ENCODE results near the gene AGPAT1. TPM values are rescaled to one million over a fixed set of nuclear protein-coding genes. Genes with fewer than 3 reads are reported as not detected.

Gene AGPAT1
- total RNA-seq, 1 donor from 2014 or later, result 76.3 TPM

DNA sequence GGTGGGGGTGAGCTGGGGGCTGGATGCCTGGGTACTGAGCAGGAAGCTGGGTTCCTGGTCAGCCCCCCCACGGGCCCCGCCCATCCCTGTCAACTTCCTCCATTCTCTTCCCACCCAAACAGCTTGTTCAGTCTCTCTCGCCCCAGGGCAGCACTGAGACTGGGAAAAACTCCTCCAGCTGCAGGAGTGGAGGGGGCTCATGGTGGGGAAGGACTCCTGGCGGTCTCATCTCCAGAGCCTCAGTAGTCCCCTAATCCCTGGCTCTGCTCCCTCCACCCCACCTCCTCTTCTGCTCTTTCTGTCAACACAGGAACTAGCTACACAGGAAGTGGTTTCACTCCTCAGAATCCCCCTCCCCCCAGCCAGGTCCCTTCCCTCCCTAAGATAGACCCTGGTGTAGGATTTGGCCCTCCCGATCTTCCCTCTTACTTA, 16.7 kb upstream of the AGPAT1 start, which contains the start of gene GPSM3:
GPSM3 (minus strand) TSS at position 36 of the 432 bp plus-strand sequence. CDS start 130 bp downstream, outside the sequence.
- H3K36me3 Mint-ChIP-seq, result peaks cover 1% of the 10 kb centered on the region
- no peak for DNase-seq (ENCODE audit: extremely low spot score, unreplicated experiment)
- H3K27ac Mint-ChIP-seq, result peak within 1 kb of the TSS; percentile 80
- no peaks in the 10 kb centered on the region for H3K9me3 Mint-ChIP-seq
- peaks cover 46% of the 10 kb centered on the region for H3K4me1 Mint-ChIP-seq (ENCODE audit: unreplicated experiment)
- H3K4me3 Mint-ChIP-seq, result no peak within 1 kb of the TSS
- H3K27me3 Mint-ChIP-seq, result no peaks in the 10 kb centered on the region
- TF ChIP-seq, protein P1, sequence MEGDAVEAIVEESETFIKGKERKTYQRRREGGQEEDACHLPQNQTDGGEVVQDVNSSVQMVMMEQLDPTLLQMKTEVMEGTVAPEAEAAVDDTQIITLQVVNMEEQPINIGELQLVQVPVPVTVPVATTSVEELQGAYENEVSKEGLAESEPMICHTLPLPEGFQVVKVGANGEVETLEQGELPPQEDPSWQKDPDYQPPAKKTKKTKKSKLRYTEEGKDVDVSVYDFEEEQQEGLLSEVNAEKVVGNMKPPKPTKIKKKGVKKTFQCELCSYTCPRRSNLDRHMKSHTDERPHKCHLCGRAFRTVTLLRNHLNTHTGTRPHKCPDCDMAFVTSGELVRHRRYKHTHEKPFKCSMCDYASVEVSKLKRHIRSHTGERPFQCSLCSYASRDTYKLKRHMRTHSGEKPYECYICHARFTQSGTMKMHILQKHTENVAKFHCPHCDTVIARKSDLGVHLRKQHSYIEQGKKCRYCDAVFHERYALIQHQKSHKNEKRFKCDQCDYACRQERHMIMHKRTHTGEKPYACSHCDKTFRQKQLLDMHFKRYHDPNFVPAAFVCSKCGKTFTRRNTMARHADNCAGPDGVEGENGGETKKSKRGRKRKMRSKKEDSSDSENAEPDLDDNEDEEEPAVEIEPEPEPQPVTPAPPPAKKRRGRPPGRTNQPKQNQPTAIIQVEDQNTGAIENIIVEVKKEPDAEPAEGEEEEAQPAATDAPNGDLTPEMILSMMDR (conservative IDR thresholded peaks at IDR 0.05), result no peak

DNA sequence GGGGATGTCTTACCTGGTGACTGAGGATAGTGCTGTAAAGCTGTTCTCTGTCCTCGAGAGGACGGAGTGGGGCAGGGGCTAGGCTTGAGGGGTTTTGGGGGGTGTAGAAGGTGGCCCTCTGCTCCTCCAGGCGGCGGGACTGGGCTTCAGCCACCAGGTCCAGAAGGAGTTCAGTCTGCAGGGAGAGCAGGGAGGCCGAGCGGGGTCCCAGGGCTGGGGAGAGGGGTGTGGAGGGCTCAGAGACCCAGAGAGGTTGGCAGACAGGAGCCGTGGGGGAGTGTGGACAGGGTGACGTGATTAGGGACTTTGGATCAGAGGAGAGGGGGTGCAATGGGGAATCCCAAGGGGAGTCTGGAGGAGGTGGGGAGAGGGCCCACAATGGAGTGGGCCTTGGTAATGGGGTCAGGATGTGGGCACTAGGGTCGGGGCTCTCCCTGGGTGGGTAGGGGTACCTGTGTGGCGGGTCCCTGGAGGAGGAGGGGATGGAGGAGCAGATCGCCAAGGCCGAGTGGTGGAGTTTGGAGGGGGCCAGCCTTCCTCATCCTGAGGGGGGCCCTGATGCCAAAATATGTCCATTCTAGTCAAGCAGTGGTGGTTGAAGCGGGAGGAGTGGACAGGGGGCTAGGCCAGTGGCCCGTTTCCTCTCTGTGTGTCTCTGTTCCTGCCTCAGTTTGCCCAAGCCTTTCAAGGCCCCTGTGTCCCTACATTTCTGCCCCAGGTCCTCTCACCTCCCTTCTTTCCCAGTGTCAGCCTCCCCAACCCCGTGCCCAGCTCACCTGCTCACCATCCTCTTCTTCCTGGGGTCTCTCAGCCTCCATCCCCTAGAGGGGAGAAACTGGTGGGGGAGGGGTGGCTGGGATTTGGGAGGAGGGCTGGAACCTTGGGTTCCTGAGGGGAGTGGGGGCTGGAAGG, 16.1 kb upstream of the AGPAT1 start:
- peaks cover 7% of the 10 kb centered on the region for H3K36me3 Mint-ChIP-seq
- no peaks in the 10 kb centered on the region for H3K9me3 Mint-ChIP-seq
- H3K4me1 Mint-ChIP-seq (ENCODE audit: unreplicated experiment), result peaks cover 50% of the 10 kb centered on the region
- no peaks in the 10 kb centered on the region for H3K27me3 Mint-ChIP-seq
- DNase-seq (ENCODE audit: extremely low spot score, unreplicated experiment), result peak; percentile 68
- peak overlapping the region; percentile 77 for H3K27ac Mint-ChIP-seq
- no peak overlapping the region for H3K4me3 Mint-ChIP-seq
- TF ChIP-seq, protein P1 (conservative IDR thresholded peaks at IDR 0.05), result no peak

DNA sequence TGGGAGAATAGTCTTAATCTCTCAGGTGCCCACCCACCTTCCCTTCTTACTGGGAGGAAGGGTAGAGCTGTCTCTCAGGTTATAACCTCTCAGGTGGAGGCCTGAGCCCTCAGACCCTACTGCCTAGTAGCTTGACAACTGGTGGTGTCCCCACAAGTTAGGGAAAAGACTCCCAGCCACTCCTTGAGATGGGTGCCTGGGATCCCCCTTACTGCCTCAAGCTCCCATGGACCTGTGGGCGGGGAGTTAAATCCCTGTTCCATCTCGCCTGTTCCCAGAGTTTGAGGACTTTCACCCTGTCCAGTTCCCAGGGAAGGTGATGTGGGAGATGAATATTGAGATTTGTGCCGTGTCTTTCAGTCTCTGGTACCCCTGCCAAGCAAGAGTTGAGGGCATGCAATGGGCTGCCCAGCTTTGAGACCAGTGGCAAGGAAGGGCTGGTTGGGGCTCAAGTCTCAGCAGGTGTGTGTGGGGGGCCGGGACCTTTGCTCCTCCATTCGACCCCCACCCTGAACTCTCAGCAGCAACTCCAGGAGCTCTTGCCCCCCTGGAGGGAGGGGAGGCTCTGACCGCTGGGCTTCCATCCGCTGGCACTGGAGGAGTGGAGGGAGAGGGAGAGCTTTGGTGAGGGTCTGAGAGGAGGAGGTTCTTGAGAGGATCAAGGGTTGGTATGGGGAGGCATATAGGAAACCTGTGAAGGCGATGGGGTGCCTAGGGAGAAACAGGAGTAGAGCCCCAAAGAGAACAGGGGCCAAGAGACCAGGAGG, 15.2 kb upstream of the AGPAT1 start:
- Mint-ChIP-seq H3K27ac (peak overlapping the region; percentile 77), H3K4me3 (peak overlapping the region; percentile 34), H3K36me3 (peaks cover 11% of the 10 kb centered on the region), H3K9me3 (no peaks in the 10 kb centered on the region), H3K27me3 (no peaks in the 10 kb centered on the region), H3K4me1 (ENCODE audit: unreplicated experiment) (peaks cover 50% of the 10 kb centered on the region)
- TF ChIP-seq, protein P1 (conservative IDR thresholded peaks at IDR 0.05), result no peak
- DNase-seq (ENCODE audit: extremely low spot score, unreplicated experiment), result no peak

DNA sequence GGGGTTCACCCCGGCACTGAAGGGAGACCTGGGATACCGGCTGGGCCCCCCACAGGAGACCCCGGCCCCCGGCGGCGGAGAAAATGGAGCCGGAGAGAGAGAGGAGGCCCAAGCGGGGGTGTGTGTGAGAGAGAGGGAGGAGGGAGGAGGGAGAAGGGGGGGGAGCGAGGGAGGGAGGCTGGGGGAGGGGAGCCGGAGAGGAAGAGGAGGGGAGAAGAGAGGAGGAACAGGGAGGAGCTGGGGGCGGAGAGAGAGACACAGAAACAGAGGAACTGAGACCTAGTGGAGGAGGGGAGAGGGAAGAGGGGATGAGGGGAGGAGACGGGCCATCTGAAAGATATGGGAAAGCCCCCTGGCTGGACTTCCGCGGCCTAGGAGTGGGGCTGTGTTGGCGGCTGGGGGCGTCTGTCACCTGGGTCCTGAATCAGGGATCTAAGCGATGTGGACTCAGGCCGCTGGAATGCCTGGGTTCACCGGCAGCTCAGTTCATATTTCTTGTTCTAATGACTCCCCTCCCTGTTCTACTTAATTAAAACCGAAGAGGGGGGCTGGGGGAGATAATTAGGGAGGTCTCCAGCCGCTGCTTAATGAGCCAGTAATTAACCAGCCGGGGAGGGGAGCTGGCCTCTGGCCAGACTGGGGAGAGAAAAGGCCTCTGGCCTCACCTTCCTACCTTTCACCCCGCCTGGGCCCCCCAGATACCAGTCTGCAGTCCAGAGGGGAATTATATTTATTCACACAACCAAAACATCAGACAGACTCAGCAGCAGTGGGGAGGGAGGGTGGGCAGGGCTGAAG, 14.4 kb upstream of the AGPAT1 start, which contains the start of gene PBX2:
PBX2 (minus strand) TSS at position 149 of the 798 bp plus-strand sequence. CDS start 287 bp downstream, outside the sequence.
- no peaks in the 10 kb centered on the region for H3K9me3 Mint-ChIP-seq
- TF ChIP-seq, protein P1 (conservative IDR thresholded peaks at IDR 0.05), result no peak
- no peaks in the 10 kb centered on the region for H3K27me3 Mint-ChIP-seq
- peaks cover 16% of the 10 kb centered on the region for H3K36me3 Mint-ChIP-seq
- DNase-seq (ENCODE audit: extremely low spot score, unreplicated experiment), result peak; percentile 79
- H3K4me3 Mint-ChIP-seq, result peak within 1 kb of the TSS; percentile 96
- H3K27ac Mint-ChIP-seq, result peak within 1 kb of the TSS; percentile 94
- H3K4me1 Mint-ChIP-seq (ENCODE audit: unreplicated experiment), result peaks cover 54% of the 10 kb centered on the region

DNA sequence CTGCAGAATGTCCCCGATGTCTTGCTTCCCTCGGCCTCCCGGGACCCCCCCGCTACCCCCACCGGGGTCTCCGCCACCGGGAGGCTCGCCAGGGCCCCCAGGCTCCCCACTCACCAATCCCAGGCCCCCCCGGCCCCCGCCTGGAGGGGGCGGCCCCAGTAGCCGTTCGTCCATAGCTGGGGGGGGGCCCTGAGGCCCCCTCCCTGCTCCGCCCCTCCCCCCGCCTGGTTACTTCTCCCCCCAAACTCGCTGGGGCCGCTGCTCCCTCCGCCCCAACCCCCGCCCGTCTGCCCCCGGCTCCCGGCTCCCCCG, 13.8 kb upstream of the AGPAT1 start:
- peak overlapping the region; percentile 96 for H3K4me3 Mint-ChIP-seq
- H3K27me3 Mint-ChIP-seq, result no peaks in the 10 kb centered on the region
- H3K9me3 Mint-ChIP-seq, result no peaks in the 10 kb centered on the region
- H3K27ac Mint-ChIP-seq, result peak overlapping the region; percentile 94
- peaks cover 49% of the 10 kb centered on the region for H3K4me1 Mint-ChIP-seq (ENCODE audit: unreplicated experiment)
- peaks cover 16% of the 10 kb centered on the region for H3K36me3 Mint-ChIP-seq
- TF ChIP-seq, protein P1 (conservative IDR thresholded peaks at IDR 0.05), result no peak
- peak; percentile 67 for DNase-seq (ENCODE audit: extremely low spot score, unreplicated experiment)
